Activated CD4-positive, CD25-positive, alpha-beta regulatory T cell treated with anti-CD3 and anti-CD28 coated beads, Interleukin-2, amount 50 U/mL, for 16 hours (primary cell): Measurements from ENCODE around the gene ENPP6.
"Not testable (repeated sequence)": the region's sequence is repeated elsewhere in the genome, so short reads cannot be mapped to it uniquely, and the experiment has no call there.

Experiments used
- DNase-seq: peaks from one replicate; pipeline ENCODE4 v3.0.0-alpha.2; 2020; ENCODE audit warnings: low read depth, low spot score

ENPP6 gene

DNA sequence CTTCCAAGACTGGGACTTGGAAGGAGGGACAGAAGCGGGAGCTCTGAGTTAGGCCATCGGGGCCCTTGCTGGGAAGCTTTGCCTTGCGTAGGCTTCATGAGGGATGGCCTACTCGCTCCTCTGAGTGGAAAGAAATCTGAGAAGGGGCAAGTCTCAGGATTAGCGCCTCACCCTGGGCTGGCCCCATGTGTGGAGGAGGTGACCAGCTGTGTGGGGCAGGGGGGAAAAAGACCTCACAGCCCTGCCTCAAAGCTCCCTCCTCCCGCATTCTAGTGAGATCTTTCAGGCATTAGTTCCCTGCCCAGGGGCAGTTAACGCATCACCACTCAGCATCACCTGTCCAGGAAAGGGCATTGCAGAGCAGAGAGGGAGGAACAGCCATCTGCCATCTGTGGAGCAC lies 156.1 kb downstream of the ENPP6 start:
- no peak for DNase-seq

- DNase-seq: no peak
Measured at GRCh38 chr4:184059099-184059498, 158.6 kb downstream of the ENPP6 start.

DNA sequence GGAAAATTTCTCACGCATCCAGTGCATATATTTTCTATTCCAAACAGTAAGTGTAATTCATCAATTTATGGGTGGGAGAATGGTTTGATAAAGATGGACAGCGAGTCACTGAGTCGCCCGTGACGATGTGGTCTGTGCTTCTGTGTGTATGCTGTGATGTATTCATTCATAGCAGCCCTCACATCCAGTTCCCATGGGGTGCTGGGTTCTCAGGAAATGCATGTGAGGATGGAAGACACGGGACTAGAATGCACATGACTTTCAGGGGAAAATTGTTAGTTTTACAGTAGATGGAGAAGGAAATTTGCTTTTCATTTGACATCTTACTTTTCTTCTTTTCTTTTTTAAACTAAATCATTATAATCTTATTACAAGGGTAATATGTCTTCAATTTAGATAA lies 159.6 kb downstream of the ENPP6 start:
- no peak for DNase-seq

GRCh38 chr4:184056877-184057276 lies 160.8 kb downstream of the ENPP6 start:
- DNase-seq: no peak

GRCh38 chr4:184053434-184053833 lies 164.2 kb downstream of the ENPP6 start:
- DNase-seq: no peak

- DNase-seq: no peak
Measured at GRCh38 chr4:184052616-184053015, 165.1 kb downstream of the ENPP6 start.

- not testable (repeated sequence) for DNase-seq
Measured at GRCh38 chr4:184051262-184051661, 166.4 kb downstream of the ENPP6 start.

GRCh38 chr4:184046148-184046547 lies 171.5 kb downstream of the ENPP6 start:
- DNase-seq: no peak

DNA sequence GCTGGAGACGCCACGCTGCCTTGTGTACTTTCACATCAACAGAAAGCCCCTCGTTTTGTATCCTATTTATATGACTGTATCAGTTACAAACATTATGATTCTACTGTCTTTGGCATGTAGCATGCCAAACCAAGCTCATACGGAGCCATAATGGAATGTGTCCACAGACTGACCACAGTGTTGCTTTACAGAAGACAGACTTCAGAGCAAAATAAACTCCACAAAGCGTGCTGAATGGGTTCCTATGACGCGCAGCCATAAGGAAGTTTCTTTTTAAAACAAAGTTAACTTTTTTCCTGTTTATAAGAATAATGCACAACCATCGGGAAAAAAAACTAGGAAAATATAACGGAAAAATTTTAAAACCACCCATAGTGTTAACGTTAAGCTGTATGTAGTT lies 176.5 kb downstream of the ENPP6 start:
- DNase-seq: no peak

DNA sequence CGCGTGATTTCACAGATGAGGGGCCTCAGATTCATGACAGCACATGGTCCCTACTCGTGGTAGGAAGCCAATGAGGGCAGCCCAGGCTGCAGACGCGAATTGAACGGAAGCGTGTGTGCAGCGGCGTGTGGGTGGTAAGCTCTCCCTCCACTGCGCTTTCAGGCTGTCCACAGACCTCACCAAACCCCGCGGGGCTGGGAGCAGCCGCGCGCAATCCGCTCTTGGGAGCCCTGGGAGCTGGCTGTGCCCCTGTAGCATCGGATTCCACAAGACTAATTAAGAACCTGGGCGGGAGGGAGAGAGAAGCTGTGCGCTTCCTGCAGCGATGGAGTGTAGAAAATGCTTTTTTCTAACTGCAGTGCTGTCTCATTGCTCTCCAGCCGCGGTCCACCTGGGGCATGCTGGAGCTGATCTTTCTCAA lies 177.7 kb downstream of the ENPP6 start:
- no peak for DNase-seq
